IPS-18c (cell line): ENCODE measurements around the gene FNDC11.
A peak's percentile ranks its signal among the peaks of the same experiment; 100 is the strongest.

ENCODE experiments used
- H3K4me3 ChIP-seq: 2 replicates; pipeline ENCODE4 v1.7.0; 2013; ENCODE audit warnings: low read depth, mild to moderate bottlenecking, low read length, moderate library complexity; ENCODE audit not compliant: insufficient read depth
- H3K9me3 ChIP-seq: one replicate; pipeline ENCODE4 v1.6.1; 2013; ENCODE audit warnings: mild to moderate bottlenecking, low read length, moderate library complexity; ENCODE audit not compliant: control insufficient read depth, insufficient read depth

The FNDC11 gene

DNA sequence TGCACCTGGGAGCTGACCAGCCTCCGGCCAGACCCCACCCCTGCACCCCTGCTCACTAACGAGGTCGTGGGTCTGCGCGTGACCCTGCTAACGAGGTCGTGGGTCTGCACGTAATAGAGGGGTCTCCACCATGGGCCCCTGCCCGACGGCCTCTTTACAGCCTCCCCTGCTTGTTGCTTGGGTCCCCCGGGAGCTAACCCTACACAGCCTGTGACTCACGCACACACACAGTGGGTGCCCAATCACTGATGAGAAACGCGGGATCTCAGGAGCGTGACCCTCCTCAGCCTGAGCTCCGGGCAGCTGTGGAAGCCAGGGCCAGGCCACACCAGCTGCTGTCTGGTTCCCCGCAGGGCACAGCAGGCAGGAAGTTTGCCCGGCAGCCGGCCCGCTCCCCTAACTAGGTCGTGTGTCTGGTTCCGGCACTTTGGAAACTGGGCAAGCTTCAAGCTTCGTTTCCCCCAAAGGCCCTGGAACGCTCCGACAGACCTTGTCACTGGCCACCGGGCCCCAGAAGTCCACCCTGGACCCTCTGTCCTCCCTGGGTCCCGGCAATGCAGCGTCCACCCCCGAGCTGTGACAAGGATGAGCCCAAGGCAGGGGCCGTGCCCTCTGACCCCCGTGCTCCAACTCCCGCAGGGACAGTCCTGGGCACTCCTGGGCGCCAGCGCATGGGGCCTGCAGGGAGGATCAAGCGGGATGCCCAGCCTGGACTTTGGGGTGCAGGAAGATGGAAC lies 17.6 kb upstream of the FNDC11 start:
- Histone ChIP-seq H3K9me3 (no peaks in the 10 kb centered on the region), H3K4me3 (no peak overlapping the region)

DNA sequence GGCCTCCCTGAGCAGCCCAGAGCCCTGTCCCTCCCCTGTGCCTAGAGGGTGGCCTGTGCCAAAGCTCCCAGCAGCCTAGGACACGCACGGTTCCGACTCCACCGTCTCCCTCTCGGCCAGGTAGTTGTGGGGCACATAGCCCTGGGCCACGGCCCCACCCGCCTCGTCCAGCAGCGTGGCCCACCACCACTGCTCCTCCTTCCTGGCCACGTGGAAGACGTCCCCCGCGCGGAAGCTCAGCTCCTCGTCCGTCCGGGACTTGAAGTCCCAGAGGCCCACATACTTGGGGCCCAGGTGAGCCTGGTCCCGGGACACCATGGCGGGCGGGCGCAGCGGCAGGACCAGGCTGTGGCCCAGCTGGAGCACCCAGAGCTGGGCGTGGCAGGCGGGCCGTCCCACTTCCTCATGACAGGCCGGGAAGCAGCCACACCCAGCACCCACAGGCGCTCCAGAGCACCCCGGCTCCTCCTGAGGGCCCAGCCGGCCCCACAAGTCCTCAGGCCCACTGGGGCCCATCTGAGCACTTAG lies 16.9 kb upstream of the FNDC11 start, which contains the start of gene PTK6:
Gene PTK6 (minus strand): TSS at position 380 of the 528 bp plus-strand sequence. CDS start 62 bp downstream, at position 318.
- H3K9me3 ChIP-seq: no peaks in the 10 kb centered on the region

DNA sequence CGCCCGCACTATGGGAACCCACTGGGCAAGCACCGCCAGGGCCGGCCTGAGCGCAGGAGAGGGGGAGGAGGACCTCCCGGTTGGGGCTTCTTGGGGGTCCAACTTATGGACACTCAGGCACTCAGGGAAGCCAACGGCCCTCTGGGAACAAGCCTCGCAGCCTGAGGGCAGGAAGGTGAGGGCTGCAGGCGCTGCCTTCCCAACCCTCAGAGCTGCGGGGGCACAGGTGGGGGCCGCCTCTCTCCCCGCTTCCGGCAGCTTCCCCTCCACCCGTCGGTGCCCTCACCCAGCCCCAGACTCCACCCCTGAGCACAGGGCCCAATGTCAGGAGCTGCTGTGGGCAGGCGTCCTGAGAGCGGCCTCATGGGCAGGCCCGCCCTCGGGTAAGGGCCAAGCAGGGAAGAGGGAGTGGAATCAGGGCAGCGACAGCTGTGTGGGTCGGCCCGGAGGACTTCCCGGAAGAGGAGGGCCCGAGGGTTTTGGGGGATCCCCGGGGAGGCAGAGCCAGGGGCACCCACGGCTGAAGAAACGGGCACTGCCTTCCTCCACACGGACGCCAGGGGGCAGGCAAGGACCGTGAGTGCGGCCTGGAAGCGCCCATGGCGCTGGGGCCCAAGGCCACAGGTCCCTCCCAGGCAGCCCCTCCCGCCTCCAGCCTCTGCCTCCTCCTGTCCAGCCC lies 16.3 kb upstream of the FNDC11 start:
- H3K4me3 ChIP-seq: peak overlapping the region; percentile 2
- no peaks in the 10 kb centered on the region for H3K9me3 ChIP-seq

More for the DNA sequence above, 16.9 kb upstream of the FNDC11 start, which contains the start of gene PTK6:
- peak within 1 kb of the TSS; percentile 2 for H3K4me3 ChIP-seq

DNA sequence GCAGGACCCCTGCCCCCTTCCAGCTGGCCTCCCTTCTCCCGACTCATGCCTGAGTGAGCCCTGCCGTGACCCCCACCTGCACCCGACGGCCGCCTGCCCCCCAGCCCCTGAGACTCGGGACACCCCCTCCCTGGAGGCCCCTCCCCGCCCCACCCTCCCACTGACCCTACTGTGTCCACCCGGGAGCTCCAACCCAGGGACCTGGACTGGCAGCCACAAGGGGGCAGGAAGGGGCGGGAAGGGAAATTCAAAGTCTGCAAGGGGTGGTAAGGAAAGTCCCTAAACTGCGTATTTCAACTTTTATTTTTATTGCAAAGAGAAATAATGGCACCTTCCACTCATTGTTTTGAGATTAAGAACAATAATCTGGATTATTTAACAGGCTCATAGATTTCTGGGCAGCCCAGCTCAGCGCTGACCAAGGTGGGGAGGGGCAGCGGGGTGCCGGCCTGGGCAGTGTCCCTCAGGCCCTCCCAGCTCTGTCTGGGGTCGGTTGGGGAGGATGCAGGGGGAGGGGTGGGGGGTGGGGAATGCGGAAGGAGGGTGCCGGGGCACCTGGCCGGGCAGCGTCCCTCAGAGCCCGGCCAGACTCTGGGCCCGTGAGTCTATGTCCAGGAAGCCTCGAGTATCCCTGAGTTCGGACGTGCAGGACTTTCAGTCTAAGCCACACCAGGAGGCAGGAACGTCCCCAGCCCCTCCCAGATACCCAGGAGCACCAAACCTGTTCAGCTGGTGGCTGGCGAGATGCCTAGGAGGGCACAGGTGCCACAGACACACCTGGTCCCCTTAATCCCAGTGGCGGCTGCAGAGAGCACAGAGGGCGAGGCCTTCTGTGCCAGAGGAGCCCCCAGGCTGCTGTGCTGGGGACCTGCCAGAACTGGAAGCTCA lies 15.5 kb upstream of the FNDC11 start:
- Histone ChIP-seq H3K9me3 (no peaks in the 10 kb centered on the region), H3K4me3 (peak overlapping the region; percentile 2; the same call in 1 of the 2 replicates)

DNA sequence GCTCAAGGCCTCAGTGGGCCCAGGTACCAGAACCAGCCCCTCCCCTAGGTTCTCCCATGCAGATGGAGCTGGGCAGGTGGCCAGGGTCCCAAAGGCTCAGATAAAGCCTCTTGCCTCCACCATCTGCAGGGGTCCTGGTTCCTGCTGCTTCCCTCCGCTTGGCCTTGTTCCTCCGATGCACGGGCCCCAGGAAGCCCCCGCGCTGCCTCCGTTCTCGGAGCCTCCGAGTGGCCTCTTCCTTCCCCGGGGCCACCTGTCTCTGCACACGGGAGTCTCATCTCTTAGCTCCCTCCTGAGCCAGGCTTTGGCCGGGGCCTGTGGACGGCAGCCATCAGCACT lies 14.9 kb upstream of the FNDC11 start:
- Histone ChIP-seq H3K4me3 (no peak overlapping the region), H3K9me3 (no peaks in the 10 kb centered on the region)

DNA sequence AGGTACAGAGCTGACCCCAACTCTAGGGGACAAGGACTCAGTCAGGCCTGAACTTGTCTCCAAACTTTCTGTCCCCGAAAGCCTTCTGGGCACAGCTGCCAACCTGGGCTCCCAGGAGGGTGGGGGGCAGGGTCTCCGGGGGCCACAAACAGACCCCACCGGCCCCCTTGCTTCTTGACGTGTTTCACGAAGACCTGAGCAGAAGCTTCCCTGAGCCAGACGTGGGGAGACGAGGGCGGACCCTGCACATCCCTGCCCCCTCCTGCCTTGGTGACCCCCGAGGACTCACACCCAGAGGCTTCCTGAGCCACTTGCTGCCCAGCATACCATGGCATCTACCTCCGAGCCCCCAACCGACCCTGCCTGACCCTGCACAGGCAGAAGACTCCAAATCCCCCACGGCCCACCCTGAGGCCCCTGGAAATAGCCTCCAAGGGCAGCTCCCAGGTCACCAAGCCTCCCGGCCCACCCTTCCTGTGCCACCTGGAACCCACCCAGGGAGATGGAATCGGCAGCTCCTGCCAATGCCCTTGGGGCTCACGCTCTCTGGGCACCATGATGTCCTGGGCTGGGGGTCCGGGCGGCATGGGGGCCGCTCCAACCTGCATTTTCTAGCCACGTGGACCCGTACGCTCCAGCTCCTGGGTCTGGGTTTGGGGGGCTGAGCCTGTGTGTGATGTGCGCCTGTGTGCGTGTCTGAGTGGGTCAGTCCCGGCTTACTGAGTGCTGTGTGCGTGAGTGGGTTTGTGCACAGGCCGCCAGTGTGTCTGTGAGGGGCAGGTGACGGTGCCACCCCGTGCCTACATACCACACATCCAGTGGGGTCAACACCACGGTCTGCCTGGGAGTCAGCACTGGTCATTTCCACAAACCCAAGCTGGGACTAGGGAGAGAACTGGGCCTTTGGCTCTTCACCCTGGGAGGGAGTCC lies 14.3 kb upstream of the FNDC11 start:
- H3K4me3 ChIP-seq: no peak overlapping the region

DNA sequence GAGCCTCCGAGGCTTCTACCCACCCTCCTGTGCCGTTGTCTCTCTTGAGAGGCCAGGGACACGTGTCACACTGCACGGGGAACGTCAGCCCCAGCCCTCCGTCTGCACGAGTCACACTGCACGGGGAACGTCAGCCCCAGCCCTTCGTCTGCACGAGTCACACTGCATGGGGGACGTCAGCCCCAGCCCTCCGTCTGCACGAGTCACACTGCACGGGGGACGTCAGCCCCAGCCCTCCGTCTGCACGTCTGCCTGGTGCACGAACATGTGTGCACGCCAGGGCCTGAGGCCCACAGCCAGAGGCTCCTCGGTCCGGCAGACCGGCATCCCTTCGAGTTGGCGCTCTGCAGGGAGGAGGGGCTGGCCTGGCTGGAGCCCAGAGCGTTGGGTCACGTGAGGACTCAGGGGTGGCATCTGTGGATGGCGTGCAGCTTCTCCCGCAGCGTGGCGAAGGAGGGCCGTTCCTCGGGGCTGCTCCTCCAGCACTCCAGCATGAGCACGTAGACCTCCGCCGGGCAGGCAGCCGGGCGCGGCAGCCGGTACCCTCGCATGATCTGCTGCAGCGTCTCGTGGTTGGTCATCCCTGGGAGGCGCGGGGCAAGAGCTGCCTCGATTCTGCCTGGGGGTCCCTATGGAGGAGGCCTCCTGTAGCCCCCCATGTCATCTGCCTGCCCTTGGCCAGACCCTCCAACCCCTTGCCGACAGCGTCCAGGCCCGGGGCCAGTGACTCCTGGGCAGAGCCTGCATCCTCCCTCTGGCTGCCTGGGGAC lies 13.4 kb upstream of the FNDC11 start:
- Histone ChIP-seq H3K9me3 (no peaks in the 10 kb centered on the region), H3K4me3 (no peak overlapping the region)

More for the DNA sequence above, 14.3 kb upstream of the FNDC11 start:
- H3K9me3 ChIP-seq: no peaks in the 10 kb centered on the region

DNA sequence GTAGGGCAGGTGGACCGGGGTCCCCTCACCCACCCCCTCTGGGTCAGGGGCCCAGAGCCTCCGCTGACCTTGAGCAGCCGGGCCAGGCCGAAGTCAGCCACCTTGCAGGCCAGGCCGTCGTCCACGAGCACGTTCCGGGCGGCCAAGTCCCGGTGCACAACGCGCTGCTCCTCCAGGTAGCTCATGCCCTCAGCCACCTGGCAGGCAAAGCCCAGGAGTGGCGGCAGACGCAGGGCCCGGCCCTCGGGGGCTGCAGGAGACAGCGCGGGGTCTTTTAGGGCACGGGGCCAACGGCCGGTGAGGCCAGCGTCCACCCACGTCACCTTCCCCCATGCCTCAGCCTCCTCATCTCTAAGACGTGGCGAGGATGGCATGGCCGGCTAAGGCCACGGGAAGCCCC lies 12.6 kb upstream of the FNDC11 start:
- Histone ChIP-seq H3K9me3 (no peaks in the 10 kb centered on the region), H3K4me3 (no peak overlapping the region)

DNA sequence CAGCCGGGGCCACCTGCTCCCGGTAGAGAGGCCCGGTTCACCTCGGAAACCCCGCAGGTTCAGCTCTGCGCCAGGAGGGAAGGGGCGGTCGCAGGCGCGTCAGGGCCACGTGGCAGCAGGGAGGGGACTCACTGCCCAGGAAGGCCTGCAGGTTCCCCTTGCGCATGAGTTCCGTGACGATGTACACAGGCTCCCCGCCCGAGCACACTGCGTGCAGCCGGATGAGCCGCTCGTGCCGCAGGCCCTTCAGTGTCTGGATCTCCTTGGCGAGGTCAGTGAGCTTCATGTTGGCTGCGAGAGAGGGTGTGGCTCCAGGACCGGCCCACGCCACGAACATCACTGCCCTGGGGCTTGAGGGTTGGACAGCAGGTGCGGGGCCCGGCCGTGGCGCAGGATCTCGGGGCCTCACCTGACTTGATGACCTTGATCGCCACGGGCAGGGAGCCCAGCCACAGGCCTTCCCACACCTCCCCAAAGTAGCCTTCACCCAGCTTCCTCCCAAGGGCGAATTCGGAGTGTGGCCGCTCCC lies 11.9 kb upstream of the FNDC11 start:
- Histone ChIP-seq H3K9me3 (no peaks in the 10 kb centered on the region), H3K4me3 (no peak overlapping the region)

DNA sequence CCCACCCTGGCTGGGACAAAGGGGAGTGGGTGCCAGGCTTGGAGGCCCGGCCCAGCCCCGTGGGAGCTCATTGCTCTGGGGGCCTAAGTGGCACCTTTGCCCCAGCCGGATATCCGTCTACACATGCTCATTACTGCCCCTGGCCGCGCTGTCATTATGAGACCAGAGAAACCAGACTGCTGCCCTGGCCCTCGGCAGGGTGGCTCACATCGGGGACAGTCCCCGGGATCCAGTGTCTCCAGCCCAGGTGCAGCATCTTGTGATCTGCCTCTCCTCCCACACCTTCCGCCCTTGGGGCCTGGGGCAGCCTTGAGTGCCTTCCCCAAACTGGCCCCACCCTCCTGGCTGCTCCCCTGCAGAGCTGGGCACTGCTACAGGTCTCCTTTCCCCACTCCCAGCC lies 11.3 kb upstream of the FNDC11 start:
- no peak overlapping the region for H3K4me3 ChIP-seq
- no peaks in the 10 kb centered on the region for H3K9me3 ChIP-seq

DNA sequence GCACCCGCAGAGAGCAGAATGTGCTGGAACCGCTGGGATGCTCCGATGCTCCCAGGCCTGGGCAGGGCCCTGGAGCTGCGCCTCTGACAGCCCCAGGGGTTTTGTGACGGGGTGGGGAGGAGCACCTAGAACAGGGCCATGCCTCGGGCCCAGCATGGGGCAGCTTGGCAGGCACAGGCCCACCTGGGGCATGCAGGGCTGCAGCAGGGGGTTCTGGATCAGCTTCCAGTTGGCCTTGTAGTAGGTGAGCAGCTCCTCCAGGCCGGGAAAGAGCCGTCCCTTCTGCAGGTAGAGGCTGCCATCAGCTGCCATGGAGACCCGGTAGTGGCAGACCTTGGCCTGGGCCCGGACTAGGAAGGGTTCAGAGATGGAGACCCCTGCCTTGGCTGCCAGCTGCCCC lies 10.8 kb upstream of the FNDC11 start:
- Histone ChIP-seq H3K9me3 (no peaks in the 10 kb centered on the region), H3K4me3 (no peak overlapping the region)

DNA sequence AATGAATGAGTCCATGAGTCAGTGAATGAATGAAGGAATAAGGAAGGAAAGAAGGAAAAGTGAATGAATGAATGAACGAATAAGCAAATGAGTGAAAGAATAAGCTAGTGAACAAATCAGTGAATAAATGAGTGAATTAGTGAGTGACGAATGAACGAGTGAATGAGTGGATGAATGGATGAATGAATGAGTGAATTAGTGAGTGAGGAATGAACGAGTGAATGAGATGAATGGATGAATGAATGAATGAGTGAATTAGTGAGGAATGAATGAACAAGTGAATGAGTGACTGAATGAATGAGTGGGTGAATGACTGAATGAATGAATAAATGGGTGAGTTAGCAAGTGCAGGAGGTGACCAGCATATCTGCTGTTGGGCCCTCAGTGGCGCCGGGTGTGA lies 10.2 kb upstream of the FNDC11 start:
- H3K9me3 ChIP-seq: no peaks in the 10 kb centered on the region

DNA sequence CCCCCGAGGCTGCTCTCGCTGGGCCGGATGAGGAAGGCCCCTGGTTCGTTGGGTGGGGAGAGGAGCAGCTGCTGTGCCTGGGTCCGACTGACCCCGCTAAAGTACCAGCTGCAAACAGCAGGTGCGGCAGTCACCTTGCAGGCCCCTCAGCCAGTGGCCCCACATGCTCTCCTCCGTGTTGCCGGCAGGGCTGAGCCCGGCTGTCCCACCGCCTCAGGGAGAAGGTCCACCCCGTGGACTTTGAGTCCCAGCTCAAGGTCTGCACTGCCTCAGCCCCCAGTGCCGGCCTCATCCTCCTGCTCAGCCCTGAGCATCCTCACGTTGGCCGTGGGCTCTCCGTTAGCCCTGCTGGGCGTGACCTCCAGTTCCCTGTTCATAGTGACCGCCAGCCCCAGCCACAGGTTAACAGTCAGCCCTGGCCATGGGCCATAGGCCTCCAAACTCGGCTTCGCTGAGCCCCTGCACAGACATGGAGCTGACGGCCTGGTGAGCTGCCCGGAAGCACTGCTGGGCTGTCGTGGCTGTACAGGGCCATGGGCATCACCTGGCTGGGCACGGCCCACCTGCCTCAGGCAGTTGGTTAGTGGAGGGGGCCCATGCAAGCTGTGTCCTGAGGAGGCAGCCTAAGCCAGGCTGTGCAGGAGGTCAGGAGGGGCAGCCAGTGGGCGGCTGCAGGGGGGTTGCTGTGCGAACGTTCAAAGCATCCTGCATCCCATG lies 9.6 kb upstream of the FNDC11 start:
- no peaks in the 10 kb centered on the region for H3K9me3 ChIP-seq
- no peak overlapping the region for H3K4me3 ChIP-seq

More for the DNA sequence above, 10.2 kb upstream of the FNDC11 start:
- H3K4me3 ChIP-seq: no peak overlapping the region

DNA sequence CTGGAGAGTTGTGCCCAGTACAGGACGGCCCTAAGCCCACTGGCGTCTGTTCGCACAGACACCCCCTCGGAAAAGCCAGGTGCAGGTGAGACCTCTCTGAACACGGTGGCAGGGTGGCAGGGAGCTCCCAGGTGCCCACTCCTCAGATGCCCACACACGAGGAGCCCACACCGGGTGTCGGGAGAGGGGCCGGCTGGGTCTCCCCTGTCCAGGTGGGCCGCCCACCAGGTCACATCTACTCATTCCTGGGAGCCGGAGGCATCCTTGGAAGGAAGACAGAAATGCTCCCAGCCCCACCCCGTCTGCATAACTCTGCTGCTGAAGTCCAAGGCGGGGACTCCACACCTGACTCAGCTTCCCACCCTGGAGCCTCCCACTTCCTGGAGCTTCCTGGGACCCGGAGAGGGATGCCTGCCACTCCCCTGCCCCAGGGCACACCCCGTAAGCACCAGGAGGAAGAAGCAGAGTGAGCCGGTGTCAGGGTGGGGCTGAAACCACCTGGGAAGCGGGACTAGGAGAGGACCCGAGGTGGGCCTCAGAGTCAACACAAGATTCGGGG lies 8.9 kb upstream of the FNDC11 start:
- no peak overlapping the region for H3K4me3 ChIP-seq
- no peaks in the 10 kb centered on the region for H3K9me3 ChIP-seq

DNA sequence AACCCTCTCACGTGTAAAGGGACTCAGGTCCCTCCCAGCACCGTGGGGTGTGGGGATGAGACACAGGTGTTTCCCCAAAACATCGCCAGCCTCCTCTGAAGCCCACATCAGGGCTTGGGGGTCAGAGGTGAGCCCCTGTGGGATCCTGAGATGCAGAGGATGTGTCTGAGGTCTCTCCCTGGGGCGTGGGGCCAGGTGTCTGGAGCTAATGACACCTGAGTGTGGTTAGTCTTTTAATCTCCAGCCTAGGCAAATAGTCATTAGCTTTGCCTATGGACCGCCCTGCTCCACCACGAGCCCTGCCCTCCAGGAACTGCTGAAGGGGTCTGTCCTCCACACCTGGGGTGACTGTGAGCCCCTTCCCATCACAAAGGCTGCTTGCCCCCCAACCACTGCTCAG lies 8.1 kb upstream of the FNDC11 start:
- no peaks in the 10 kb centered on the region for H3K9me3 ChIP-seq
- H3K4me3 ChIP-seq: no peak overlapping the region
